ENCODE results near the gene TCTN2. TPM values are rescaled to one million over a fixed set of nuclear protein-coding genes. Genes with fewer than 3 reads are reported as not detected.

TCTN2 gene
- total RNA-seq, 2 experiments from 2014 or later = 3.8 to 4.1 TPM

DNA sequence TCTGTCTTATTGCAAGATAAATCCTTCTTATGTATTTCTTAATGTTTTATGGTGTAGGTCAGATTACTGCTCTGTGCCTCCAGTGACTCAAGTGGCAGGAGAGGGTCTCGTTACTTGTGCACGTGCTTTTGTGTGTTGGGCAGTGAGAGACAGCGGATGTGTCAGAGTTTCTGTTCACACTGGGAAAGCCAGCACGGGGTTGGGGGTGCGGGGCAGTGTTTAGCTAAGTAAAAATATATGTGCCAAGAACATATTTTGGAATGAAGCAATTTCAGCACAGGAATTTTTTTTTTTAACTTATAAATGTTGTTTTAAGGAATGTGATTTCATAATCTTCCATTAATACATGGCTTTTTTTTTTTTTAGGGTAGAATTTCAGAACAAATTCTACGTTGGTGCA is 86.6 kb downstream of the TCTN2 start:
- peaks cover 4% of the 10 kb centered on the region for H3K4me1 Mint-ChIP-seq
- H3K27me3 Mint-ChIP-seq = no peaks in the 10 kb centered on the region
- H3K9me3 Mint-ChIP-seq = no peaks in the 10 kb centered on the region
- DNase-seq (no peak), ATAC-seq (ENCODE audit: low read depth) (no peak)
- no peak overlapping the region for H3K4me3 Mint-ChIP-seq
- H3K27ac Mint-ChIP-seq = no peak overlapping the region
- POLR2A ChIA-PET = no interaction called here
- H3K36me3 Mint-ChIP-seq = peaks cover 12% of the 10 kb centered on the region

Other genes starting within 250 kb of the TCTN2 start
- 1 to 10 TPM; 5.3 to 5.5 TPM for gene RILPL2, start 234.4 kb upstream of the TCTN2 start, total RNA-seq
- gene SNRNP35, start 213.0 kb upstream of the TCTN2 start, total RNA-seq = 10 to 100 TPM; 32.3 to 33.9 TPM
- 1 to 10 TPM; 2.2 to 2.9 TPM for gene RILPL1, start 137.4 kb upstream of the TCTN2 start, total RNA-seq
- gene TMED2, start 86.6 kb upstream of the TCTN2 start, total RNA-seq = 100 to 1,000 TPM; 109 to 127 TPM
- gene DDX55, start 69.0 kb upstream of the TCTN2 start, total RNA-seq = 10 to 100 TPM; 34.5 to 39.3 TPM
- gene EIF2B1, start 37.4 kb upstream of the TCTN2 start, total RNA-seq = 10 to 100 TPM; 56.8 to 62.8 TPM
- 10 to 100 TPM; 35.8 to 36.7 TPM for gene GTF2H3, start 37.3 kb upstream of the TCTN2 start, total RNA-seq
- gene ATP6V0A2, start 41.2 kb downstream of the TCTN2 start, total RNA-seq = 10 to 100 TPM; 52.1 to 54.4 TPM
- under 1 TPM; 0.28 to 0.34 TPM for gene DNAH10, start 91.2 kb downstream of the TCTN2 start, total RNA-seq